Measurements from ENCODE around the gene FXYD2. TPM values are rescaled to one million over a fixed set of nuclear protein-coding genes. Genes with fewer than 3 reads are reported as not detected.

The FXYD2 gene
- total RNA-seq, 1 donor from 2014 or later = not detected

DNA sequence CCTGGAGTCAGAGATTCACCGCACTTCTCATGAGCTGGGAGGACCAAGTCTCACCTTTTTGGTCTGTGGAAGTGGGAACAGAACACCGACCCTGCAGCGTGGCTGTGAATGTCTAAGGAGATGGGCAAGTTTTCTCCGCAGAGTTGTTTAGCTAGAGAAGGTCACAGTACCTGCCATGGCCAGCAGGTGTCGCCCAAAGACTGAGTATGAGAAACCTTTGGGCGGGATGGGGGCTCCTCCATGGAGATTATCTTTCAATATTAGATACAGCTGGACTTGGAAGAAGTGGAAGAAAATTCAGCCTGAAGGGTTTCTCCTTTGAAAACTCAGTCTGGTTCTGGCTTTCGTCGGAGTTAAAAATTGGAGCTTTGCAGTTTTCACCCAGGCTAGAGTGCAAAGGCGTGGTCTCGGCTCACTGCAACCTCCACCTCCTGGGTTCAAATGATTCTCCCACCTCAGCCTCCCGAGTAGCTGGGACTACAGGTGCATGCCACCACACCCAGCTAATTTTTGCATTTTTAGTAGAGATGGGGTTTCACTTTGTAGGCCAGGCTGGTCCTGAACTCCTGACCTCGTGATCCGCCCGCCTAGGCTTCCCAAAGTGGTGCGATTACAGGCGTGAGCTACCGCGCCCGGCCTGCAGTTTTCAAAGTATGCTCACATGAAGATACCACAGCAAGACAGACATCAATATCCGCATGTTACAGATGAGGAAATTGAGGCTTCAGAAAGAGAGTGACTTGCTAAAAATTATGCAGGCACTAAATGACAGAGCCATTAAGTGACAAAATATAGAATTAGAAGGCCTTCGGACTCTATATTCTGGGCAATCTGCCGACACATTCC, 16.8 kb downstream of the FXYD2 start:
- peaks cover 60% of the 10 kb centered on the region for H3K27me3 Mint-ChIP-seq (ENCODE audit: low read depth, unreplicated experiment)
- Histone ChIP-seq H3K36me3 (ENCODE audit: insufficient read depth, low read length) (no peaks in the 10 kb centered on the region), H3K27ac (ENCODE audit: low read depth, low read length) (no peak overlapping the region), H3K9me3 (ENCODE audit: insufficient read depth, low read depth, low read length) (no peaks in the 10 kb centered on the region), H3K79me2 (ENCODE audit: insufficient read depth, low read length) (no peaks in the 10 kb centered on the region), H3K4me3 (ENCODE audit: insufficient read depth, low read depth, low read length) (no peak overlapping the region), H4K20me1 (ENCODE audit: insufficient read depth, low read length) (no peaks in the 10 kb centered on the region), H3K4me1 (ENCODE audit: insufficient read depth, low read length) (no peaks in the 10 kb centered on the region), H3K27me3 (ENCODE audit: insufficient read depth, low read length) (peaks cover 14% of the 10 kb centered on the region), H3K4me2 (ENCODE audit: low read length) (no peak overlapping the region), H3K9ac (ENCODE audit: low read length) (no peak overlapping the region), H2AFZ (ENCODE audit: low read depth, low read length) (no peak overlapping the region)
- H3K4me3 Mint-ChIP-seq (ENCODE audit: unreplicated experiment) = no peak overlapping the region
- H3K36me3 Mint-ChIP-seq (ENCODE audit: low read depth, unreplicated experiment) = no peaks in the 10 kb centered on the region
- peak; percentile 41 for FAIRE-seq
- DNase-seq (ENCODE audit: low read depth) = no peak
- H3K27ac Mint-ChIP-seq (ENCODE audit: unreplicated experiment) = no peak overlapping the region
- H3K4me1 Mint-ChIP-seq (ENCODE audit: low read depth, unreplicated experiment) = peaks cover 1% of the 10 kb centered on the region
- TF ChIP-seq EZH2 (IDR thresholded peaks at IDR 0.05; ENCODE audit: insufficient read depth, low read length) = no peak
- TF ChIP-seq, protein P1, sequence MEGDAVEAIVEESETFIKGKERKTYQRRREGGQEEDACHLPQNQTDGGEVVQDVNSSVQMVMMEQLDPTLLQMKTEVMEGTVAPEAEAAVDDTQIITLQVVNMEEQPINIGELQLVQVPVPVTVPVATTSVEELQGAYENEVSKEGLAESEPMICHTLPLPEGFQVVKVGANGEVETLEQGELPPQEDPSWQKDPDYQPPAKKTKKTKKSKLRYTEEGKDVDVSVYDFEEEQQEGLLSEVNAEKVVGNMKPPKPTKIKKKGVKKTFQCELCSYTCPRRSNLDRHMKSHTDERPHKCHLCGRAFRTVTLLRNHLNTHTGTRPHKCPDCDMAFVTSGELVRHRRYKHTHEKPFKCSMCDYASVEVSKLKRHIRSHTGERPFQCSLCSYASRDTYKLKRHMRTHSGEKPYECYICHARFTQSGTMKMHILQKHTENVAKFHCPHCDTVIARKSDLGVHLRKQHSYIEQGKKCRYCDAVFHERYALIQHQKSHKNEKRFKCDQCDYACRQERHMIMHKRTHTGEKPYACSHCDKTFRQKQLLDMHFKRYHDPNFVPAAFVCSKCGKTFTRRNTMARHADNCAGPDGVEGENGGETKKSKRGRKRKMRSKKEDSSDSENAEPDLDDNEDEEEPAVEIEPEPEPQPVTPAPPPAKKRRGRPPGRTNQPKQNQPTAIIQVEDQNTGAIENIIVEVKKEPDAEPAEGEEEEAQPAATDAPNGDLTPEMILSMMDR (IDR thresholded peaks at IDR 0.05; ENCODE audit: insufficient read depth, low read depth, low read length) = peak; percentile 88
- H3K9me3 Mint-ChIP-seq (ENCODE audit: unreplicated experiment) = no peaks in the 10 kb centered on the region

DNA sequence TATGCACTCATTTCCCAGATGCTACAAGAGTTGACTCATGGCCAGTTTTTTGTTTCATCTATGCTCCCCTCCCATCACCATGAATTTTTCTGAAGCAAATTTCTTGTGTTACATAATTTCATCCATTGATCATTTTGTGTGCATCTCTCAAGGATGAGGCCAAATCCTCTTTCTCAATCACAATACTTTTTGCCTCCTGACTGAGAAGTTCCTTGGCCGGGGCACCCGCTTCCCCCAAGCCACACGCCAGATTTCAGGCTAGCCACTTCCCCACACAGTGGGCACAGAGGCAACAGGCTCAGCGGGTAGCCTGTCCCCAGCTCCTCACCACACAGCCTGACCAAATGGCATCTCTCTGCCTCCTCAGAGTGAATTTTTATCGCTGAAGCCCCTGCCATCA, 17.7 kb downstream of the FXYD2 start:
- no peak for TF ChIP-seq EZH2 (IDR thresholded peaks at IDR 0.05; ENCODE audit: insufficient read depth, low read length)
- TF ChIP-seq, protein P1 (IDR thresholded peaks at IDR 0.05; ENCODE audit: insufficient read depth, low read depth, low read length) = no peak
- FAIRE-seq (no peak), DNase-seq (ENCODE audit: low read depth) (no peak)
- Histone ChIP-seq H2AFZ (ENCODE audit: low read depth, low read length) (no peak overlapping the region), H3K4me3 (ENCODE audit: insufficient read depth, low read depth, low read length) (no peak overlapping the region), H3K4me2 (ENCODE audit: low read length) (no peak overlapping the region), H4K20me1 (ENCODE audit: insufficient read depth, low read length) (no peaks in the 10 kb centered on the region), H3K79me2 (ENCODE audit: insufficient read depth, low read length) (no peaks in the 10 kb centered on the region), H3K4me1 (ENCODE audit: insufficient read depth, low read length) (no peaks in the 10 kb centered on the region), H3K27me3 (ENCODE audit: insufficient read depth, low read length) (peaks cover 17% of the 10 kb centered on the region), H3K9ac (ENCODE audit: low read length) (no peak overlapping the region), H3K27ac (ENCODE audit: low read depth, low read length) (no peak overlapping the region), H3K9me3 (ENCODE audit: insufficient read depth, low read depth, low read length) (no peaks in the 10 kb centered on the region), H3K36me3 (ENCODE audit: insufficient read depth, low read length) (no peaks in the 10 kb centered on the region)
- H3K36me3 Mint-ChIP-seq (ENCODE audit: low read depth, unreplicated experiment) = no peaks in the 10 kb centered on the region
- peaks cover 1% of the 10 kb centered on the region for H3K4me1 Mint-ChIP-seq (ENCODE audit: low read depth, unreplicated experiment)
- H3K4me3 Mint-ChIP-seq (ENCODE audit: unreplicated experiment) = no peak overlapping the region
- peaks cover 63% of the 10 kb centered on the region for H3K27me3 Mint-ChIP-seq (ENCODE audit: low read depth, unreplicated experiment)
- no peak overlapping the region for H3K27ac Mint-ChIP-seq (ENCODE audit: unreplicated experiment)
- no peaks in the 10 kb centered on the region for H3K9me3 Mint-ChIP-seq (ENCODE audit: unreplicated experiment)

DNA sequence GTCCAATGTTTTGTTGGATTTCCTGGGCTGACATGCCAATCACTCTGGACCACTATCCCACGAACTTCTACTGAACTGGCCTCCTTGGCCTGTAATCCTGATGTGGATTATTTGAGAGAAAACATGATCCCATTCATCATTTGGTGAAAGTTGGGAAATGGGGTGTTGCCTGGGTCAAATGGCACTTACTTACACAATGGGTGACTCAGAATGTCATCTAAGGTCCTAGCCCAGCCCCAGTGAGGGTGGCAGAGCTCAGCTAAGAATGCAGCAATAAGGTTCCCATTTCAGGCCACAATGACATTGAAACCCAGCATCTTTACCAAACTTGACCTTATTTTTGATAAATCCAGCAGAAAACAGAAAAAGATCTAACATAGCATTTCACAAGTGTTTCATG, 19.5 kb downstream of the FXYD2 start:
- Mint-ChIP-seq H3K36me3 (ENCODE audit: low read depth, unreplicated experiment) (no peaks in the 10 kb centered on the region), H3K9me3 (ENCODE audit: unreplicated experiment) (no peaks in the 10 kb centered on the region), H3K27ac (ENCODE audit: unreplicated experiment) (no peak overlapping the region), H3K4me1 (ENCODE audit: low read depth, unreplicated experiment) (peaks cover 1% of the 10 kb centered on the region), H3K4me3 (ENCODE audit: unreplicated experiment) (no peak overlapping the region), H3K27me3 (ENCODE audit: low read depth, unreplicated experiment) (peaks cover 60% of the 10 kb centered on the region)
- Histone ChIP-seq H3K27me3 (ENCODE audit: insufficient read depth, low read length) (peaks cover 29% of the 10 kb centered on the region), H3K79me2 (ENCODE audit: insufficient read depth, low read length) (no peaks in the 10 kb centered on the region), H3K36me3 (ENCODE audit: insufficient read depth, low read length) (no peaks in the 10 kb centered on the region), H3K4me3 (ENCODE audit: insufficient read depth, low read depth, low read length) (no peak overlapping the region), H3K9ac (ENCODE audit: low read length) (no peak overlapping the region), H3K4me1 (ENCODE audit: insufficient read depth, low read length) (no peaks in the 10 kb centered on the region), H4K20me1 (ENCODE audit: insufficient read depth, low read length) (no peaks in the 10 kb centered on the region), H3K27ac (ENCODE audit: low read depth, low read length) (no peak overlapping the region), H2AFZ (ENCODE audit: low read depth, low read length) (no peak overlapping the region), H3K4me2 (ENCODE audit: low read length) (no peak overlapping the region), H3K9me3 (ENCODE audit: insufficient read depth, low read depth, low read length) (no peaks in the 10 kb centered on the region)
- no peak for TF ChIP-seq EZH2 (IDR thresholded peaks at IDR 0.05; ENCODE audit: insufficient read depth, low read length)
- TF ChIP-seq, protein P1 (IDR thresholded peaks at IDR 0.05; ENCODE audit: insufficient read depth, low read depth, low read length) = no peak
- DNase-seq (ENCODE audit: low read depth) (no peak), FAIRE-seq (no peak)
